ENCODE measurements around the gene PVALEF. TPM values are rescaled to one million over a fixed set of nuclear protein-coding genes. Genes with fewer than 3 reads are reported as not detected.

The PVALEF gene
- total RNA-seq, 5 donors from 2014 or later (not counting 1 experiment from before 2014, with no cell fraction given), result not detected

GRCh38 chr17:81218459-81218858, 53.2 kb downstream of the PVALEF start:
- DNase-seq (no peak), ATAC-seq (replicated peaks in 1 of 4) (no peak)
- H3K36me3 Mint-ChIP-seq, result peaks cover 13% of the 10 kb centered on the region
- Histone ChIP-seq H3K27me3 (replicated peaks in 1 of 2; ENCODE audit: control insufficient read depth in 2 of 2, extremely low read depth in 1 of 2, insufficient read depth in 2 of 2, low read length in 1 of 2) (peaks cover 0 to 6% of the 10 kb centered on the region in 2 experiments), H3K36me3 (ENCODE audit: control insufficient read depth in 2 of 2, extremely low read depth in 1 of 2, insufficient read depth in 1 of 2, low read length in 1 of 2) (peaks cover 0 to 14% of the 10 kb centered on the region in 2 donors), H3K4me3 (ENCODE audit: control insufficient read depth in 1 of 2, extremely low read depth in 1 of 2, low read length in 1 of 2) (no peak overlapping the region), H3K4me1 (ENCODE audit: control insufficient read depth in 1 of 2, extremely low read depth in 1 of 2, insufficient read depth in 2 of 2, low read length in 2 of 2) (peaks cover 8 to 17% of the 10 kb centered on the region in 2 experiments), H3K27ac (ENCODE audit: low read length) (no peak overlapping the region), H3K9me3 (no peaks in the 10 kb centered on the region)
- POLR2A ChIA-PET, result no interaction called here
- no peaks in the 10 kb centered on the region for H3K27me3 Mint-ChIP-seq
- no peaks in the 10 kb centered on the region for H3K9me3 Mint-ChIP-seq
- 88% methylated on average over 9 of the region's 13 CpGs for WGBS (ENCODE audit: insufficient coverage)
- H3K4me1 Mint-ChIP-seq, result peaks cover 2 to 11% (median 5%) of the 10 kb centered on the region in 3 donors
- no peak overlapping the region for H3K27ac Mint-ChIP-seq
- CTCF ChIA-PET, result no interaction called here
- no peak overlapping the region for H3K4me3 Mint-ChIP-seq

GRCh38 chr17:81218991-81219390, 53.7 kb downstream of the PVALEF start:
- H3K4me3 ChIP-seq (ENCODE audit: control insufficient read depth in 1 of 2, extremely low read depth in 1 of 2, low read length in 1 of 2), result no peak overlapping the region
- peaks cover 8 to 22% of the 10 kb centered on the region in 2 experiments for H3K4me1 ChIP-seq (ENCODE audit: control insufficient read depth in 1 of 2, extremely low read depth in 1 of 2, insufficient read depth in 2 of 2, low read length in 2 of 2)
- no peak overlapping the region for H3K27ac Mint-ChIP-seq
- DNase-seq, result no peak
- no peak for ATAC-seq (replicated peaks in 1 of 4)
- peaks cover 13% of the 10 kb centered on the region for H3K36me3 Mint-ChIP-seq
- 87% methylated on average over 11 of the region's 11 CpGs for WGBS (ENCODE audit: insufficient coverage)
- H3K27me3 Mint-ChIP-seq, result no peaks in the 10 kb centered on the region
- H3K27me3 ChIP-seq (replicated peaks in 1 of 2; ENCODE audit: control insufficient read depth in 2 of 2, extremely low read depth in 1 of 2, insufficient read depth in 2 of 2, low read length in 1 of 2), result peaks cover 0 to 9% of the 10 kb centered on the region in 2 experiments
- H3K9me3 Mint-ChIP-seq, result no peaks in the 10 kb centered on the region
- H3K27ac ChIP-seq (ENCODE audit: low read length), result no peak overlapping the region
- no peaks in the 10 kb centered on the region for H3K9me3 ChIP-seq
- H3K4me1 Mint-ChIP-seq, result peaks cover 7 to 16% (median 11%) of the 10 kb centered on the region in 3 donors
- H3K4me3 Mint-ChIP-seq, result no peak overlapping the region
- ChIA-PET POLR2A (interaction anchor here in 1 of 2 donors (0.6 kb wide), 1 partner anchor 29 kb away, joined by 3 read pairs; no protein-coding TSS in a partner anchor), CTCF (interaction anchor here in 1 of 2 donors (0.7 kb wide), 1 partner anchor 203 kb away, joined by 3 read pairs; no protein-coding TSS in a partner anchor)
- H3K36me3 ChIP-seq (ENCODE audit: control insufficient read depth in 2 of 2, extremely low read depth in 1 of 2, insufficient read depth in 1 of 2, low read length in 1 of 2), result peaks cover 0 to 14% of the 10 kb centered on the region in 2 donors

DNA sequence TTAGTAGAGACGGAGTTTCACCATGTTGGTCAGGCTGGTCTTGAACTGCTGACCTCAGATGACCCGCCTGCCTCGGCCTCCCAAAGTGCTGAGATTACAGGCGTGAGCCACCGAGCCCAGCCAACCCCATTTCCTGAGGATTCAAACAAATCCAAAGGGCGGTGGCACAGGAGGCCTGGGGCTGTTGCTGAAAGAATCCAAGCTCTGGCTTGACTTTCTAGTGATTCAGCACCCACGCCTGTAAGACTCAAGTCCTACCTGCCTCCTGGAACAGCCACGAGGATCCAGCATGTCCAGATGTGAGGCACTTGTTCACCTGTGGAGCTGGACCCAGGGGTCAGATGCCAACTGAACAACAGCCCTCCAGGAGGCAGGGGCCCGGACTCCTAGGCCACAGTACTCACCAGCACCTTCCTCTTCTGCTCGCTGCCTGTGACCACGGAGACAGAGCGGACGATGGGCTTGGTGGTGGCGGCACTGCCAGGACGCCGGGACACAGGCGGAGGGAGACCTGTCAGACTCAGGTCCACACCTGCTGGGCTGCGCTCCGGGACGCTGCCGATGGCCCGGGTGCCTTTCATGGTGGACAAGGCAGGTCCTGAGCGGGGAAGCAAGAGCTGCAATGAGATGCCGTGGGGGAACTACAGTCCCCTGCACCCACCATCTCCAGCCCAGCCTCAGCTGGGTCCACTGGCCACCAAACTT, 54.3 kb downstream of the PVALEF start:
- ATAC-seq (replicated peaks in 1 of 4) (no peak), DNase-seq (no peak)
- CTCF ChIA-PET, result interaction anchor here in 1 of 2 donors (0.7 kb wide), 1 partner anchor 204 kb away, joined by 3 read pairs; no protein-coding TSS in a partner anchor
- 96% methylated on average over 19 of the region's 24 CpGs for WGBS (ENCODE audit: insufficient coverage)
- Histone ChIP-seq H3K4me3 (ENCODE audit: control insufficient read depth in 1 of 2, extremely low read depth in 1 of 2, low read length in 1 of 2) (no peak overlapping the region), H3K4me1 (ENCODE audit: control insufficient read depth in 1 of 2, extremely low read depth in 1 of 2, insufficient read depth in 2 of 2, low read length in 2 of 2) (peaks cover 8 to 22% of the 10 kb centered on the region in 2 experiments), H3K27ac (ENCODE audit: low read length) (no peak overlapping the region), H3K9me3 (no peaks in the 10 kb centered on the region), H3K36me3 (ENCODE audit: control insufficient read depth in 2 of 2, extremely low read depth in 1 of 2, insufficient read depth in 1 of 2, low read length in 1 of 2) (peaks cover 0 to 14% of the 10 kb centered on the region in 2 donors), H3K27me3 (replicated peaks in 1 of 2; ENCODE audit: control insufficient read depth in 2 of 2, extremely low read depth in 1 of 2, insufficient read depth in 2 of 2, low read length in 1 of 2) (peaks cover 0 to 9% of the 10 kb centered on the region in 2 experiments)
- Mint-ChIP-seq H3K9me3 (no peaks in the 10 kb centered on the region), H3K4me3 (no peak overlapping the region), H3K4me1 (peaks cover 8 to 17% (median 11%) of the 10 kb centered on the region in 3 donors), H3K27ac (no peak overlapping the region), H3K36me3 (peaks cover 13% of the 10 kb centered on the region), H3K27me3 (no peaks in the 10 kb centered on the region)
- POLR2A ChIA-PET, result interaction anchor here in 1 of 2 donors (0.6 kb wide), 2 partner anchors 28 to 637 kb away, joined by 3 to 4 read pairs; no protein-coding TSS in a partner anchor

DNA sequence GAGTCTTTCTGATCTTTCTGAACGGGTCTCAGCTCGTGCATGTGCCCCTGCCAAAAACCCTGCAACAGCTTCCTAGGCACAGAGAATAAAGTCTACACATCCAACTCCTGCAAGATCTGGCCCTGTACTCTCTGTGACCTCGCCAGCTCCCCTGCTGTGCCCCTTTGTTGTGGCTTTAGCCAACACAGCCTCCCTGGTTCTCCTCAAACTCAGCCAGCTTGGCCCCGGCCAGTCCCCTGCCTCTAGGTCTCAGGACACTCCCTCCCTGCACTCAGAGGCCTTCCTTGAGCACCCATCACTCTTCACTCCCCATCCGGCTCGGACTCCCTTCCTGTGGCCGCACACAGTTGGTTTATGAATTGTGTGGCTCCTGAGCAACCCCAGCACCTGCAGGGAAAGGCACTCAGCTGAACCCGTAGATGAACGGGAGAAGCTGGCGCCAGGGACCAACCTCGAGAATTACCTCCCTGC, 56.1 kb downstream of the PVALEF start:
- CTCF ChIA-PET, result no interaction called here

DNA sequence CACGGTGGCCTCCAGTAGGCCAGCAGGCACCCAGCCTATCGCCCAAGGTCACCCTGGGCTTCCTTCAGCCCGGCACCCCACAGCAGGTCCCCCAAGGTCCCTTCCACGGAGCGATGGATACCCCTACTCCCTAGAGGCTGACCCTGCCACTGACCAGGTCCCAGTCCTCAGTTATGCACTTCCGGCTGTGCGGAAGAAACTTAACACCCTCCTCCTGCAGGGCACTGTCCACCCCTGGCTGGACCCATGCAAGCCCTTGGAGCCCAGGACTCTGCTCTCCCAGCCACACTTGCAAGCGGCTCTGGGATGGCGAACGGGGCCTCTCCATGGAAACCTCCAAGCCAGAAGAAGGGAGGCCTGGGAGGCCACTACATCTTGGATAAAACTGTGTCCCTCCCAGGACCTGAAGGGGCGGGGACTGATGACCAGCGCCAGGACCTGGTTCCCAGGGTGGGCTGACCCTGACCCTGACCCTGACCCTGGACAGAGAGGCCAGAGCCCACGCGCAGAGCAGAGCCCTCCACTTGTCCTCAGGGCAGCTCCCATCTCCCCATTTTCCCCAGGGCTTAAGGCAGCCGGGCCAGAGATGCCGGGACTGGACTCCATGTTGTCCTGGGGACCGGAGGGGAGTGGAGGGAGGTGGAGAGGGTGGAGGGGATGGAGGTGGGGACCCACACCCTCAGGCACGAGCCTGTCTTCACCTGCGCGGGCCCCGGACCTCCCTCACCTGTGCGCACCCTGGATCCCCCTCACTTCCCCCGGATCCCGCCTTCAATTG, 56.7 kb downstream of the PVALEF start:
- Mint-ChIP-seq H3K36me3 (peaks cover 6% of the 10 kb centered on the region), H3K27ac (no peak overlapping the region), H3K27me3 (no peaks in the 10 kb centered on the region), H3K4me3 (peak overlapping the region; percentile 61 to 82 (median 78)), H3K9me3 (no peaks in the 10 kb centered on the region), H3K4me1 (peaks cover 8 to 17% (median 11%) of the 10 kb centered on the region in 3 donors)
- H3K4me1 ChIP-seq (ENCODE audit: control insufficient read depth in 1 of 2, extremely low read depth in 1 of 2, insufficient read depth in 2 of 2, low read length in 2 of 2), result peaks cover 8 to 22% of the 10 kb centered on the region in 2 experiments
- no peak for DNase-seq
- peak overlapping the region; percentile 47 to 56 for H3K4me3 ChIP-seq (ENCODE audit: control insufficient read depth in 1 of 2, extremely low read depth in 1 of 2, low read length in 1 of 2)
- no peak for ATAC-seq (replicated peaks in 1 of 4)
- peaks cover 0 to 9% of the 10 kb centered on the region in 2 experiments for H3K27me3 ChIP-seq (replicated peaks in 1 of 2; ENCODE audit: control insufficient read depth in 2 of 2, extremely low read depth in 1 of 2, insufficient read depth in 2 of 2, low read length in 1 of 2)
- no peaks in the 10 kb centered on the region for H3K9me3 ChIP-seq
- peaks cover 0 to 14% of the 10 kb centered on the region in 2 donors for H3K36me3 ChIP-seq (ENCODE audit: control insufficient read depth in 2 of 2, extremely low read depth in 1 of 2, insufficient read depth in 1 of 2, low read length in 1 of 2)
- WGBS (ENCODE audit: insufficient coverage), result 54% methylated on average over 17 of the region's 24 CpGs
- ChIA-PET POLR2A (interaction anchor here (0.8 to 1.3 kb wide), 2 partner anchors 17 to 18 kb away, joined by 5 to 9 read pairs; partner anchors contain the start of genes NDUFAF8 (in 1 of the 2) and TEPSIN (in 1 of the 2)), CTCF (interaction anchor here in 1 of 2 donors (0.7 to 1.2 kb wide), 3 partner anchors 17 to 813 kb away, joined by 6 to 15 read pairs (median 8); partner anchors contain the start of genes NDUFAF8 and TEPSIN)
- no peak overlapping the region for H3K27ac ChIP-seq (ENCODE audit: low read length)

More for the DNA sequence above, 56.1 kb downstream of the PVALEF start:
- Histone ChIP-seq H3K27ac (ENCODE audit: low read length) (no peak overlapping the region), H3K27me3 (replicated peaks in 1 of 2; ENCODE audit: control insufficient read depth in 2 of 2, extremely low read depth in 1 of 2, insufficient read depth in 2 of 2, low read length in 1 of 2) (peaks cover 0 to 9% of the 10 kb centered on the region in 2 experiments), H3K4me1 (ENCODE audit: control insufficient read depth in 1 of 2, extremely low read depth in 1 of 2, insufficient read depth in 2 of 2, low read length in 2 of 2) (peaks cover 8 to 22% of the 10 kb centered on the region in 2 experiments), H3K36me3 (ENCODE audit: control insufficient read depth in 2 of 2, extremely low read depth in 1 of 2, insufficient read depth in 1 of 2, low read length in 1 of 2) (peaks cover 0 to 14% of the 10 kb centered on the region in 2 donors), H3K4me3 (ENCODE audit: control insufficient read depth in 1 of 2, extremely low read depth in 1 of 2, low read length in 1 of 2) (no peak overlapping the region), H3K9me3 (no peaks in the 10 kb centered on the region)
- 85% methylated on average over 9 of the region's 11 CpGs for WGBS (ENCODE audit: insufficient coverage)
- no peak for ATAC-seq (replicated peaks in 1 of 4)
- peaks cover 8 to 17% (median 11%) of the 10 kb centered on the region in 3 donors for H3K4me1 Mint-ChIP-seq
- H3K9me3 Mint-ChIP-seq, result no peaks in the 10 kb centered on the region
- H3K27ac Mint-ChIP-seq, result no peak overlapping the region
- no peak for DNase-seq
- H3K36me3 Mint-ChIP-seq, result peaks cover 10% of the 10 kb centered on the region
- POLR2A ChIA-PET, result no interaction called here
- peak overlapping the region; percentile 61 to 82 (median 61) for H3K4me3 Mint-ChIP-seq
- no peaks in the 10 kb centered on the region for H3K27me3 Mint-ChIP-seq

DNA sequence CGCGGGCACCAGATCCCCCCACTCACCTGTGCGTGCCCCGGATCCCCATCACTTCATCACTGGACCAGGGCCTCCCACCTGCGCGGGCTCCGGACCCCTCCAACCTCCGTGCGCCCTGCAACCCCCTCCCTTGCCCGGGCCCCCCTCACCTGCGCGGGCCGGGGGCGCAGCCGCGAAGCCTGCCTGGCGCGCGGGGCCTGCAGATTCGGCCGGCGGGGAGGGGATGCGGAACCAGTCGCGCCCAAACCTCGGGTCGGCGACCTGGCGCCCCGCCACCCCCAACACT, 57.3 kb downstream of the PVALEF start:
- Histone ChIP-seq H3K4me3 (ENCODE audit: control insufficient read depth in 1 of 2, extremely low read depth in 1 of 2, low read length in 1 of 2) (peak overlapping the region; percentile 47 to 56), H3K36me3 (ENCODE audit: control insufficient read depth in 2 of 2, extremely low read depth in 1 of 2, insufficient read depth in 1 of 2, low read length in 1 of 2) (peaks cover 0 to 14% of the 10 kb centered on the region in 2 donors), H3K4me1 (ENCODE audit: control insufficient read depth in 1 of 2, extremely low read depth in 1 of 2, insufficient read depth in 2 of 2, low read length in 2 of 2) (peaks cover 8 to 22% of the 10 kb centered on the region in 2 experiments), H3K27ac (ENCODE audit: low read length) (no peak overlapping the region), H3K9me3 (no peaks in the 10 kb centered on the region), H3K27me3 (replicated peaks in 1 of 2; ENCODE audit: control insufficient read depth in 2 of 2, extremely low read depth in 1 of 2, insufficient read depth in 2 of 2, low read length in 1 of 2) (peaks cover 0 to 9% of the 10 kb centered on the region in 2 experiments)
- under 1% methylated on average over 30 of the region's 30 CpGs for WGBS (ENCODE audit: insufficient coverage)
- DNase-seq (no peak), ATAC-seq (replicated peaks in 1 of 4) (peak in 3 of 4 experiments; percentile 0 to 1 (median 0))
- Mint-ChIP-seq H3K4me1 (peaks cover 11 to 18% (median 12%) of the 10 kb centered on the region in 3 donors), H3K27me3 (no peaks in the 10 kb centered on the region), H3K27ac (no peak overlapping the region), H3K36me3 (peaks cover under 1% of the 10 kb centered on the region), H3K4me3 (peak overlapping the region; percentile 70 to 82 (median 78)), H3K9me3 (no peaks in the 10 kb centered on the region)
- ChIA-PET CTCF (interaction anchor here in 1 of 2 donors (0.7 to 1.2 kb wide), 6 partner anchors 16 to 813 kb away, joined by 3 to 15 read pairs (median 6); partner anchors contain the start of genes NDUFAF8, SLC38A10 and TEPSIN), POLR2A (interaction anchor here (0.6 to 1.3 kb wide), 4 partner anchors 11 to 172 kb away, joined by 3 to 9 read pairs (median 4); partner anchors contain the start of genes NDUFAF8 (in 1 of the 2) and TEPSIN (in 1 of the 2))

All from T-cell (primary cell).